Measurements from ENCODE around the gene PLOD2.

The PLOD2 gene

GRCh38 chr3:146047485-146047884 is 113.5 kb downstream of the PLOD2 start:
- TF ChIP-seq CTCF (IDR thresholded peaks at IDR 0.05; ENCODE audit: control insufficient read depth, extremely low read depth, insufficient read depth) = no peak
- DNase-seq (ENCODE audit: low read depth) = no peak

GRCh38 chr3:146044046-146044445 is 116.9 kb downstream of the PLOD2 start:
- DNase-seq (ENCODE audit: low read depth) = no peak
- no peak overlapping the region for H3K4me3 ChIP-seq (ENCODE audit: low read depth, low read length)
- no peak for TF ChIP-seq CTCF (IDR thresholded peaks at IDR 0.05; ENCODE audit: control insufficient read depth, extremely low read depth, insufficient read depth)

More at GRCh38 chr3:146047485-146047884, 113.5 kb downstream of the PLOD2 start:
- H3K4me3 ChIP-seq (ENCODE audit: low read depth, low read length) = no peak overlapping the region

GRCh38 chr3:146040630-146041029 is 120.4 kb downstream of the PLOD2 start:
- TF ChIP-seq CTCF (IDR thresholded peaks at IDR 0.05; ENCODE audit: control insufficient read depth, extremely low read depth, insufficient read depth) = no peak
- DNase-seq (ENCODE audit: low read depth) = no peak
- no peak overlapping the region for H3K4me3 ChIP-seq (ENCODE audit: low read depth, low read length)

- DNase-seq (ENCODE audit: low read depth) = no peak
- no peak overlapping the region for H3K4me3 ChIP-seq (ENCODE audit: low read depth, low read length)
- no peak for TF ChIP-seq CTCF (IDR thresholded peaks at IDR 0.05; ENCODE audit: control insufficient read depth, extremely low read depth, insufficient read depth)
These were observed 123.3 kb downstream of the PLOD2 start for GRCh38 chr3:146037697-146038096.

- no peak for DNase-seq (ENCODE audit: low read depth)
- H3K4me3 ChIP-seq (ENCODE audit: low read depth, low read length) = no peak overlapping the region
- TF ChIP-seq CTCF (IDR thresholded peaks at IDR 0.05; ENCODE audit: control insufficient read depth, extremely low read depth, insufficient read depth) = no peak
These were observed 124.7 kb downstream of the PLOD2 start for GRCh38 chr3:146036281-146036680.

GRCh38 chr3:146035366-146035765 is 125.6 kb downstream of the PLOD2 start:
- DNase-seq (ENCODE audit: low read depth) = no peak

More at GRCh38 chr3:146035366-146035765, 125.6 kb downstream of the PLOD2 start:
- H3K4me3 ChIP-seq (ENCODE audit: low read depth, low read length) = no peak overlapping the region
- no peak for TF ChIP-seq CTCF (IDR thresholded peaks at IDR 0.05; ENCODE audit: control insufficient read depth, extremely low read depth, insufficient read depth)

All from LNCaP clone FGC (cell line).